ENCODE measurements around the gene TPSD1. TPM values are rescaled to one million over a fixed set of nuclear protein-coding genes. Genes with fewer than 3 reads are reported as not detected.

Gene TPSD1
- total and polyA plus RNA-seq, 2 donors (not counting 1 experiment from before 2014, with no cell fraction given), result not detected

DNA sequence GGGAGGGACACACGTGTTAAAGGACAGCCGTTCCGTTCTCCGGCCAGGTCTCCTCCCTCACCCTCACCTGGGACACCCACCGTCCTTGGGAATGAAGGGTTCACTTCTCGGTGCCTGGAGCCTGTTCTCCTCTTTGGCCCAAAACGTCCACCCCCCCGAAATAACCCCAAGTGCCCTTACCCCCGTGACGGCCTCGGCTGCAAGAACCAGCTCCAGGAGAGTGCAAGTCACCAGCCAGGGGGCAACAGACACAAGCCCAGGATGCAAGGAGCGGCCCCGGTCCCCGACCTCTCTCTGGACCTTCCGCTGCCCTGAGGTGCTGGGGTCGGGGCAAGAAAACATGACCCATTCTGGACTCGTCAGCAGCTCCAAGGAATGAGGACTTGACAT lies 33.6 kb downstream of the TPSD1 start:
- Mint-ChIP-seq H3K27me3 (peaks cover 23% of the 10 kb centered on the region), H3K4me3 (no peak overlapping the region), H3K4me1 (peaks cover 8% of the 10 kb centered on the region), H3K27ac (no peak overlapping the region), H3K9me3 (ENCODE audit: insufficient read depth) (no peaks in the 10 kb centered on the region)
- Histone ChIP-seq H3K27me3 (replicated peaks in 1 of 4; ENCODE audit: control extremely low read depth in 1 of 4, control insufficient read depth in 3 of 4, insufficient read depth in 4 of 4, low read length in 3 of 4) (peaks cover 0 to 37% (median 8%) of the 10 kb centered on the region in 4 experiments), H3K4me3 (ENCODE audit: control extremely low read depth in 1 of 5, extremely low read depth in 1 of 5, insufficient read depth in 1 of 5, low read depth in 2 of 5, low read length in 4 of 5) (no peak overlapping the region), H2AFZ (ENCODE audit: insufficient read depth, low read depth, low read length, poor library complexity, severe bottlenecking) (no peak overlapping the region), H3K4me2 (replicated peaks; ENCODE audit: low read depth, low read length, poor library complexity, severe bottlenecking) (peak overlapping the region; percentile 34), H3K9me3 (ENCODE audit: control extremely low read depth in 1 of 3, control insufficient read depth in 2 of 3, insufficient read depth in 1 of 3, low read length in 2 of 3) (peaks cover 0 to 6% (median 0%) of the 10 kb centered on the region in 3 donors), H4K20me1 (ENCODE audit: control insufficient read depth, insufficient read depth, low read length, poor library complexity, severe bottlenecking) (no peaks in the 10 kb centered on the region), H3K36me3 (replicated peaks in 1 of 2; ENCODE audit: control extremely low read depth in 1 of 2, control insufficient read depth in 1 of 2, extremely low read depth in 1 of 2, insufficient read depth in 2 of 2, low read length in 1 of 2) (no peaks in the 10 kb centered on the region), H3K79me2 (ENCODE audit: control insufficient read depth, insufficient read depth, low read length) (no peaks in the 10 kb centered on the region), H3K4me1 (ENCODE audit: control insufficient read depth in 2 of 2, insufficient read depth in 2 of 2, low read length in 2 of 2) (peaks cover 12 to 15% of the 10 kb centered on the region in 2 donors), H3K27ac (ENCODE audit: low read length in 2 of 2) (no peak overlapping the region), H3K9ac (ENCODE audit: low read length) (no peak overlapping the region)
- WGBS (ENCODE audit: insufficient coverage), result 11% methylated on average over 15 of the region's 17 CpGs
- intact Hi-C loops (cut with micrococcal nuclease), result no loop called here
- ATAC-seq (ENCODE audit: low read depth) (no peak), DNase-seq (no peak)
- CTCF ChIA-PET, result interaction anchor here (1.0 to 2.0 kb wide), 3 partner anchors 10 to 71 kb away, joined by 3 to 7 read pairs (median 3); no protein-coding TSS in a partner anchor
- TF ChIP-seq EZH2 (IDR thresholded peaks at IDR 0.05; ENCODE audit: borderline replicate concordance, insufficient read depth, low read depth, low read length, poor library complexity, severe bottlenecking), result no peak
- TF ChIP-seq, protein P1, sequence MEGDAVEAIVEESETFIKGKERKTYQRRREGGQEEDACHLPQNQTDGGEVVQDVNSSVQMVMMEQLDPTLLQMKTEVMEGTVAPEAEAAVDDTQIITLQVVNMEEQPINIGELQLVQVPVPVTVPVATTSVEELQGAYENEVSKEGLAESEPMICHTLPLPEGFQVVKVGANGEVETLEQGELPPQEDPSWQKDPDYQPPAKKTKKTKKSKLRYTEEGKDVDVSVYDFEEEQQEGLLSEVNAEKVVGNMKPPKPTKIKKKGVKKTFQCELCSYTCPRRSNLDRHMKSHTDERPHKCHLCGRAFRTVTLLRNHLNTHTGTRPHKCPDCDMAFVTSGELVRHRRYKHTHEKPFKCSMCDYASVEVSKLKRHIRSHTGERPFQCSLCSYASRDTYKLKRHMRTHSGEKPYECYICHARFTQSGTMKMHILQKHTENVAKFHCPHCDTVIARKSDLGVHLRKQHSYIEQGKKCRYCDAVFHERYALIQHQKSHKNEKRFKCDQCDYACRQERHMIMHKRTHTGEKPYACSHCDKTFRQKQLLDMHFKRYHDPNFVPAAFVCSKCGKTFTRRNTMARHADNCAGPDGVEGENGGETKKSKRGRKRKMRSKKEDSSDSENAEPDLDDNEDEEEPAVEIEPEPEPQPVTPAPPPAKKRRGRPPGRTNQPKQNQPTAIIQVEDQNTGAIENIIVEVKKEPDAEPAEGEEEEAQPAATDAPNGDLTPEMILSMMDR (IDR thresholded peaks at IDR 0.05), result no peak
- POLR2A ChIA-PET, result no interaction called here

DNA sequence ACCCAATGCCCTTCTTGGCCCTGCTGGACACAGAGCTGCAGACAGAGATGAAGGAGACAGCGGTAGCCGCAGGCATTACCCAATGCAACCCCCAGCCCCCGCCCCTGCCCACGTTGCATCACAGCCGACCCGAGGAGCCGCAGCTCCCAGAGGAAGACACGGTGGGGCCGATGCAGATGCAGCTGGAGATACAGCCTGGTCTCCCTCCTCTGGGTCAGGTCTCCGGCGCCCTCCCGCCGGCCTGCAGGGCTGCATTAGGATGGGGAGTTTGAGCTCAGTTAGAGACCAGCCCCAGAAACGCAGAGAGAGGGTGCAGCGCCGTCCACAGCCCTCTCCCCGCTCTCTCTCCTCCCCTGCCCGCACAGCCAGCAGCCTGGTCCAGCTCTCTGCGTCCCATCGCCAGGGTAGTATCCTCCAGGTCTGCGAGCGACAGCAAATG lies 34.2 kb downstream of the TPSD1 start:
- TF ChIP-seq, protein P1 (IDR thresholded peaks at IDR 0.05), result no peak
- no peak for TF ChIP-seq EZH2 (IDR thresholded peaks at IDR 0.05; ENCODE audit: borderline replicate concordance, insufficient read depth, low read depth, low read length, poor library complexity, severe bottlenecking)
- no peak for ATAC-seq (ENCODE audit: low read depth)
- H3K4me3 ChIP-seq (ENCODE audit: control extremely low read depth in 1 of 5, extremely low read depth in 1 of 5, insufficient read depth in 1 of 5, low read depth in 2 of 5, low read length in 4 of 5), result no peak overlapping the region
- peak overlapping the region; percentile 34 for H3K4me2 ChIP-seq (replicated peaks; ENCODE audit: low read depth, low read length, poor library complexity, severe bottlenecking)
- CTCF ChIA-PET, result interaction anchor here (1.0 to 2.0 kb wide), 3 partner anchors 9 to 70 kb away, joined by 3 to 7 read pairs (median 3); no protein-coding TSS in a partner anchor
- H3K27ac ChIP-seq (ENCODE audit: low read length in 2 of 2), result no peak overlapping the region
- H3K9me3 Mint-ChIP-seq (ENCODE audit: insufficient read depth), result no peaks in the 10 kb centered on the region
- H3K4me3 Mint-ChIP-seq, result no peak overlapping the region
- POLR2A ChIA-PET, result no interaction called here
- no peak overlapping the region for H3K27ac Mint-ChIP-seq
- H3K9me3 ChIP-seq (ENCODE audit: control extremely low read depth in 1 of 3, control insufficient read depth in 2 of 3, insufficient read depth in 1 of 3, low read length in 2 of 3), result peaks cover 0 to 6% (median 0%) of the 10 kb centered on the region in 3 donors
- H3K27me3 ChIP-seq (replicated peaks in 1 of 4; ENCODE audit: control extremely low read depth in 1 of 4, control insufficient read depth in 3 of 4, insufficient read depth in 4 of 4, low read length in 3 of 4), result peaks cover 0 to 38% (median 8%) of the 10 kb centered on the region in 4 experiments
- intact Hi-C loops (cut with micrococcal nuclease), result no loop called here
- peaks cover 9% of the 10 kb centered on the region for H3K4me1 Mint-ChIP-seq
- no peaks in the 10 kb centered on the region for H4K20me1 ChIP-seq (ENCODE audit: control insufficient read depth, insufficient read depth, low read length, poor library complexity, severe bottlenecking)
- peaks cover 23% of the 10 kb centered on the region for H3K27me3 Mint-ChIP-seq
- no peaks in the 10 kb centered on the region for H3K36me3 ChIP-seq (replicated peaks in 1 of 2; ENCODE audit: control extremely low read depth in 1 of 2, control insufficient read depth in 1 of 2, extremely low read depth in 1 of 2, insufficient read depth in 2 of 2, low read length in 1 of 2)
- H3K4me1 ChIP-seq (ENCODE audit: control insufficient read depth in 2 of 2, insufficient read depth in 2 of 2, low read length in 2 of 2), result peaks cover 12 to 21% of the 10 kb centered on the region in 2 donors
- no peak overlapping the region for H2AFZ ChIP-seq (ENCODE audit: insufficient read depth, low read depth, low read length, poor library complexity, severe bottlenecking)
- no peak for DNase-seq
- no peaks in the 10 kb centered on the region for H3K79me2 ChIP-seq (ENCODE audit: control insufficient read depth, insufficient read depth, low read length)
- 8% methylated on average over 17 of the region's 22 CpGs for WGBS (ENCODE audit: insufficient coverage)
- H3K9ac ChIP-seq (ENCODE audit: low read length), result no peak overlapping the region
